Erythroblast (primary cell): ENCODE results near the gene RALB.
A peak's percentile ranks its signal among the peaks of the same experiment; 100 is the strongest.

Experiments used
- DNase-seq, 2 experiments: peaks; one replicate each; lab custom pipeline; 2025; lab: John Stamatoyannopoulos, UW
- GATA1 ChIP-seq: IDR thresholded peaks from 2 replicates; pipeline ENCODE4 v1.6.1; 2011; ENCODE audit warnings: low read depth, mild to moderate bottlenecking, control low read depth, low read length, moderate library complexity
- POLR2A ChIP-seq: IDR thresholded peaks from 2 replicates; pipeline ENCODE4 v1.6.1; 2011; ENCODE audit warnings: mild to moderate bottlenecking, low read length

RALB gene

GRCh38 chr2:120220756-120221155 lies 31.9 kb upstream of the RALB start:
- DNase-seq = no peak
- TF ChIP-seq POLR2A (no peak), GATA1 (no peak)

GRCh38 chr2:120221616-120222015 lies 31.0 kb upstream of the RALB start:
- no peak for DNase-seq

GRCh38 chr2:120222186-120223033 lies 30.2 kb upstream of the RALB start:
- TF ChIP-seq POLR2A (no peak), GATA1 (no peak)
- DNase-seq = no peak

More at GRCh38 chr2:120221616-120222015, 31.0 kb upstream of the RALB start:
- TF ChIP-seq GATA1 (no peak), POLR2A (no peak)

- DNase-seq = peak; percentile 89
- TF ChIP-seq POLR2A (peak; percentile 40), GATA1 (no peak)
Measured at GRCh38 chr2:120223034-120223912, 29.4 kb upstream of the RALB start, which contains the start of gene TMEM185B. Gene TMEM185B, minus strand, starts transcription at chr2:120223400. Its CDS starts 424 bp downstream, at chr2:120222976.

- DNase-seq = no peak
- TF ChIP-seq POLR2A (no peak), GATA1 (no peak)
Measured at GRCh38 chr2:120224256-120224655, 28.4 kb upstream of the RALB start.

GRCh38 chr2:120224735-120225548 lies 27.7 kb upstream of the RALB start:
- no peak for DNase-seq
- TF ChIP-seq GATA1 (no peak), POLR2A (no peak)

- no peak for TF ChIP-seq GATA1
- no peak for TF ChIP-seq POLR2A
- no peak for DNase-seq
Measured at GRCh38 chr2:120225549-120226065, 27.0 kb upstream of the RALB start.

GRCh38 chr2:120226316-120226715 lies 26.3 kb upstream of the RALB start:
- TF ChIP-seq GATA1 = no peak
- no peak for TF ChIP-seq POLR2A
- no peak for DNase-seq

- TF ChIP-seq GATA1 (no peak), POLR2A (no peak)
- peak; percentile 34 to 62 for DNase-seq
Measured at GRCh38 chr2:120227111-120227991, 25.3 kb upstream of the RALB start.

- TF ChIP-seq GATA1 (no peak), POLR2A (no peak)
- DNase-seq = no peak
Measured at GRCh38 chr2:120228503-120228902, 24.1 kb upstream of the RALB start.

GRCh38 chr2:120229341-120229740 lies 23.3 kb upstream of the RALB start:
- DNase-seq = no peak
- TF ChIP-seq GATA1 = no peak
- TF ChIP-seq POLR2A = no peak
